ENCODE data around the gene SUDS3.

Gene SUDS3

GRCh38 chr12:118355843-118356242, 20.5 kb upstream of the SUDS3 start:
- no peak for DNase-seq (ENCODE audit: low read depth in 2 of 2)
- TF ChIP-seq, protein P1, sequence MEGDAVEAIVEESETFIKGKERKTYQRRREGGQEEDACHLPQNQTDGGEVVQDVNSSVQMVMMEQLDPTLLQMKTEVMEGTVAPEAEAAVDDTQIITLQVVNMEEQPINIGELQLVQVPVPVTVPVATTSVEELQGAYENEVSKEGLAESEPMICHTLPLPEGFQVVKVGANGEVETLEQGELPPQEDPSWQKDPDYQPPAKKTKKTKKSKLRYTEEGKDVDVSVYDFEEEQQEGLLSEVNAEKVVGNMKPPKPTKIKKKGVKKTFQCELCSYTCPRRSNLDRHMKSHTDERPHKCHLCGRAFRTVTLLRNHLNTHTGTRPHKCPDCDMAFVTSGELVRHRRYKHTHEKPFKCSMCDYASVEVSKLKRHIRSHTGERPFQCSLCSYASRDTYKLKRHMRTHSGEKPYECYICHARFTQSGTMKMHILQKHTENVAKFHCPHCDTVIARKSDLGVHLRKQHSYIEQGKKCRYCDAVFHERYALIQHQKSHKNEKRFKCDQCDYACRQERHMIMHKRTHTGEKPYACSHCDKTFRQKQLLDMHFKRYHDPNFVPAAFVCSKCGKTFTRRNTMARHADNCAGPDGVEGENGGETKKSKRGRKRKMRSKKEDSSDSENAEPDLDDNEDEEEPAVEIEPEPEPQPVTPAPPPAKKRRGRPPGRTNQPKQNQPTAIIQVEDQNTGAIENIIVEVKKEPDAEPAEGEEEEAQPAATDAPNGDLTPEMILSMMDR (IDR thresholded peaks at IDR 0.05; ENCODE audit: low read depth, low read length) = no peak
- H3K4me3 ChIP-seq (replicated peaks in 1 of 2; ENCODE audit: low read depth in 2 of 2, low read length in 2 of 2) = no peak overlapping the region

GRCh38 chr12:118356809-118357256, 19.5 kb upstream of the SUDS3 start:
- TF ChIP-seq, protein P1 (IDR thresholded peaks at IDR 0.05; ENCODE audit: low read depth, low read length) = no peak
- DNase-seq (ENCODE audit: low read depth in 2 of 2) = peak; percentile 80 to 94
- H3K4me3 ChIP-seq (replicated peaks in 1 of 2; ENCODE audit: low read depth in 2 of 2, low read length in 2 of 2) = no peak overlapping the region

GRCh38 chr12:118357257-118358007, 18.9 kb upstream of the SUDS3 start:
- TF ChIP-seq, protein P1 (IDR thresholded peaks at IDR 0.05; ENCODE audit: low read depth, low read length) = peak; percentile 15
- peak; percentile 77 to 91 for DNase-seq (ENCODE audit: low read depth in 2 of 2)
- H3K4me3 ChIP-seq (replicated peaks in 1 of 2; ENCODE audit: low read depth in 2 of 2, low read length in 2 of 2) = no peak overlapping the region

DNA sequence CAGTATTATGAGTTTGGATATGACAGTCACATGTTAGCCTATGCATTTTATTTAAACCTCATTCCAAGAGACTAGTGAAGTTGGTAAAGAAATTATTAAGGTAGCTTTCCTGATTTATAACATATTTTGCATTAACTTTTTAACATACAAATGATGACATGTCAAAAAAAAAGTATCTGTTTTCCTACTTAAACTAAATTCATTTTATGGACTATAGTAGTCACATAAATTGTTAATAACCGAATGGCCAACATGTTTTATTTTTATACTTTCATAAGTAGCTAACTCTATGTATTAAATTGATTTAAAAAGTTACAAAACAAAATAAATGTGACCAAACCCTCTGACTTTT, 18.4 kb upstream of the SUDS3 start:
- TF ChIP-seq, protein P1 (IDR thresholded peaks at IDR 0.05; ENCODE audit: low read depth, low read length) = no peak
- no peak overlapping the region for H3K4me3 ChIP-seq (replicated peaks in 1 of 2; ENCODE audit: low read depth in 2 of 2, low read length in 2 of 2)
- no peak for DNase-seq (ENCODE audit: low read depth in 2 of 2)

DNA sequence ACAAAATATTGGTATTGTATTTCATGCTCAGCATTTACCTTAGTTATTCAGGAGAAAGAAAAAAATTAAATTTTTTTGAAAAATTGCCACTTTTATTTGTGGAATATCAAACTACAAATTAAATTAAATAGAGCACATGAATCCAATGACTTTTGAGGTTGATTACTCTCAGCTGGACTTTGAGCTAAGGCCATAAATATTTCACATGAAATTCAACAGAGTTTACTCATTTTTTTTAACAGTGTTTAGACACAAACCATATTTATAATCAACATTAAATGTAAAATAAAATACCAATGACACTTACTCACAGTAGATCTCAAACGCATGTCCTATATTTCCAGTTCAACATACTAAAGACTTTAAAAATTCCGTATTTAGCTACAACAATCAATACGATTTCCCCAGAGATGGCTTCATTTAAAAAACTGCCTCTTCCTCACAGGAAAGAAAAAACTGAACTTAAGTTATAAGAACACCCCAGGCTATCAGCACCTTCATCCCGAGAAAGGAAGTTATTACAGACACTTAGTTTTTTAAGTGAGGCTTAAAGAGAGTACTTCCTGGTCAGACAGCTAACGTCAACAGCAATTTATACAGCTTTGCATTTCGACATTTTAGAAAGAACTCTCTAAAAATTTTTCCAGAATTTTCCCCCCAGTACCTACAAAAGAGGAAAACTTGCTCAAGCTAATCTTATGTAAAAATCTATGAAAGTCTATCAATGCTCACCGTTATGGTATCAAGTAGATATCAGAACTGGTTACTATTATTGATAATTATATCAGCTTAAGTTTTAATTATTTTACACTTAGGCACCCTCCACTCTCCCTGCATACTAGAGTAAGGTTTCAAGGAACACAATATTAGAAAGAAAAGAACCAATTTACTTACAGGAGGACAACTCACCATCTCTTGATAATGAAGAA, 17.5 kb upstream of the SUDS3 start:
- DNase-seq (ENCODE audit: low read depth in 2 of 2) = peak in 1 of 2 donors; percentile 39
- H3K4me3 ChIP-seq (replicated peaks in 1 of 2; ENCODE audit: low read depth in 2 of 2, low read length in 2 of 2) = no peak overlapping the region
- TF ChIP-seq, protein P1 (IDR thresholded peaks at IDR 0.05; ENCODE audit: low read depth, low read length) = no peak

- H3K4me3 ChIP-seq (replicated peaks in 1 of 2; ENCODE audit: low read depth in 2 of 2, low read length in 2 of 2) = no peak overlapping the region
- TF ChIP-seq, protein P1 (IDR thresholded peaks at IDR 0.05; ENCODE audit: low read depth, low read length) = no peak
- no peak for DNase-seq (ENCODE audit: low read depth in 2 of 2)
Observed at GRCh38 chr12:118359541-118359915, 16.8 kb upstream of the SUDS3 start.
